ENCODE data around the gene WDR90.

- no peak for TF ChIP-seq CTCF (conservative IDR thresholded peaks at IDR 0.05 in 1 of 2, IDR thresholded peaks at IDR 0.05 in 1 of 2; ENCODE audit: extremely low read depth in 1 of 2, insufficient read depth in 1 of 2, low read depth in 1 of 2, low read length in 2 of 2)
- no peak for TF ChIP-seq EZH2 (IDR thresholded peaks at IDR 0.05; ENCODE audit: borderline replicate concordance, low read length)
These were observed 29.6 kb upstream of the WDR90 start for GRCh38 chr16:619476-620100.
